IMR-90 (cell line): Measurements from ENCODE around the gene RASAL1. TPM values are rescaled to one million over a fixed set of nuclear protein-coding genes. Genes with fewer than 3 reads are reported as not detected.

Experiments
- ATAC-seq: fragments of 200-7000 bp; cut with Tn5 transposase; 2 replicates; pipeline ENCODE4 v1.9.1; 2020; ENCODE audit warnings: low read depth, mild to moderate bottlenecking, moderate library complexity
- BruUV-seq: library from RNA; stranded (reverse); fragments of 400-500 nt; replicated peaks from 2 replicates; lab custom pipeline; 2021; lab: Mats Ljungman, UMichigan
- CTCF ChIA-PET: fragments of 300-600 bp; formaldehyde crosslinking; extraction: SDS; loops from one replicate; lab custom pipeline; 2021; ENCODE audit warnings: antibody characterized with exemption; lab: Yijun Ruan, JAX
- POLR2A ChIA-PET: fragments of 300-600 bp; sonication (Branson Sonifier 250); formaldehyde crosslinking; loops from one replicate; lab custom pipeline; 2022; ENCODE audit warnings: antibody characterized with exemption; ENCODE audit not compliant: unreplicated experiment; lab: Charles Lee
- DNase-seq: peaks from one replicate; pipeline ENCODE4 v3.0.0; 2013
- H2AFZ ChIP-seq: replicated peaks from 2 replicates; pipeline ENCODE3; 2013; ENCODE audit warnings: low read length, mild to moderate bottlenecking; ENCODE audit not compliant: poor library complexity
- H2AK5ac ChIP-seq: 2 replicates; pipeline ENCODE4 v1.6.1; 2013; ENCODE audit warnings: low read depth, low read length, inconsistent platforms
- H2AK9ac ChIP-seq: replicated peaks from 2 replicates; pipeline ENCODE3; 2013; ENCODE audit warnings: mild to moderate bottlenecking, low read depth, low read length, moderate library complexity; ENCODE audit not compliant: poor library complexity
- H2BK120ac ChIP-seq: 2 replicates; pipeline ENCODE4 v1.6.1; 2013; ENCODE audit warnings: low read depth, low read length, inconsistent platforms
- H2BK15ac ChIP-seq: 3 replicates; pipeline ENCODE4 v1.6.1; 2013; ENCODE audit warnings: low read depth, low read length, inconsistent platforms
- H2BK20ac ChIP-seq: 2 replicates; pipeline ENCODE4 v1.6.1; 2013; ENCODE audit warnings: low read depth, mild to moderate bottlenecking, inconsistent platforms, low read length, moderate library complexity
- H2BK5ac ChIP-seq: 2 replicates; pipeline ENCODE4 v1.6.1; 2013; ENCODE audit warnings: mild to moderate bottlenecking, low read depth, low read length, inconsistent platforms; ENCODE audit not compliant: poor library complexity, severe bottlenecking
- H3K14ac ChIP-seq: replicated peaks from 2 replicates; pipeline ENCODE4 v1.6.1; 2013; ENCODE audit warnings: low read depth, low read length, inconsistent platforms
- H3K18ac ChIP-seq: 2 replicates; pipeline ENCODE4 v1.6.1; 2013; ENCODE audit warnings: low read depth, low read length, control low read depth
- H3K23ac ChIP-seq: 2 replicates; pipeline ENCODE4 v1.6.1; 2013; ENCODE audit warnings: low read depth, low read length, inconsistent platforms
- H3K27ac ChIP-seq: 2 replicates; pipeline ENCODE4 v1.5.1; 2013; ENCODE audit warnings: mild to moderate bottlenecking, control low read depth, low read length; ENCODE audit not compliant: insufficient read depth
- H3K27me3 ChIP-seq: 2 replicates; pipeline ENCODE4 v1.6.1; 2013; ENCODE audit warnings: low read length; ENCODE audit not compliant: control insufficient read depth, insufficient read depth
- H3K36me3 ChIP-seq: 2 replicates; pipeline ENCODE4 v1.6.1; 2013; ENCODE audit warnings: low read length, mixed read lengths; ENCODE audit not compliant: control insufficient read depth, insufficient read depth
- H3K4ac ChIP-seq: 2 replicates; pipeline ENCODE4 v1.6.1; 2013; ENCODE audit warnings: low read depth, low read length, inconsistent platforms
- H3K4me1 ChIP-seq: 2 replicates; pipeline ENCODE4 v1.6.1; 2013; ENCODE audit warnings: low read length, mixed read lengths; ENCODE audit not compliant: control insufficient read depth, insufficient read depth
- H3K4me2 ChIP-seq: 2 replicates; pipeline ENCODE4 v1.6.1; 2013; ENCODE audit warnings: low read depth, mild to moderate bottlenecking, control low read depth, low read length, moderate library complexity
- H3K4me3 ChIP-seq: 2 replicates; pipeline ENCODE4 v1.5.1; 2013; ENCODE audit warnings: low read depth, mild to moderate bottlenecking, control low read depth, low read length, moderate library complexity; ENCODE audit not compliant: insufficient read depth
- H3K56ac ChIP-seq: 2 replicates; pipeline ENCODE4 v1.6.1; 2013; ENCODE audit warnings: low read length, inconsistent platforms; ENCODE audit not compliant: insufficient read depth; ENCODE audit errors: extremely low read depth
- H3K79me1 ChIP-seq, 2 experiments: 2 replicates each; pipeline ENCODE4 v1.6.1; 2013; ENCODE audit warnings: low read length in 2 of 2, inconsistent platforms in 1 of 2, low read depth in 1 of 2
- H3K9ac ChIP-seq: 2 replicates; pipeline ENCODE4 v1.6.1; 2013; ENCODE audit warnings: low read depth, low read length, control low read depth
- H3K9me1 ChIP-seq: 2 replicates; pipeline ENCODE4 v1.6.1; 2013; ENCODE audit warnings: low read length, inconsistent platforms; ENCODE audit not compliant: insufficient read depth
- H3K9me3 ChIP-seq: 2 replicates; pipeline ENCODE4 v1.6.1; 2013; ENCODE audit warnings: low read length; ENCODE audit not compliant: control insufficient read depth, insufficient read depth
- H4K20me1 ChIP-seq: 2 replicates; pipeline ENCODE4 v1.6.1; 2013; ENCODE audit warnings: low read length, inconsistent platforms; ENCODE audit not compliant: insufficient read depth
- H4K5ac ChIP-seq: 2 replicates; pipeline ENCODE4 v1.6.1; 2013; ENCODE audit warnings: mild to moderate bottlenecking, low read depth, low read length, control low read depth
- H4K8ac ChIP-seq, 2 experiments: 2 replicates each; pipeline ENCODE4 v1.6.1; 2013; ENCODE audit warnings: low read depth in 2 of 2, low read length in 2 of 2, control low read depth in 1 of 2, inconsistent platforms in 1 of 2
- H4K91ac ChIP-seq: 2 replicates; pipeline ENCODE4 v1.6.1; 2013; ENCODE audit warnings: low read depth, low read length, inconsistent platforms; ENCODE audit not compliant: insufficient read depth
- MAZ ChIP-seq: IDR thresholded peaks from 2 replicates; pipeline ENCODE4 v1.6.1; 2012; ENCODE audit warnings: low read depth, mild to moderate bottlenecking, low read length, improper control_type of control experiment, moderate library complexity, borderline replicate concordance
- MXI1 ChIP-seq: IDR thresholded peaks from 2 replicates; pipeline ENCODE4 v1.6.1; 2012; ENCODE audit warnings: low read depth, mild to moderate bottlenecking, low read length, moderate library complexity, borderline replicate concordance
- RCOR1 ChIP-seq: IDR thresholded peaks from 2 replicates; pipeline ENCODE4 v1.6.1; 2012; ENCODE audit warnings: mild to moderate bottlenecking, low read length, improper control_type of control experiment; ENCODE audit not compliant: insufficient replicate concordance
- WGBS, 2 experiments: methylation state at CpG; one replicate each; pipeline versions ENCODE4 v1.1.5 to v1.1.7; 2013; ENCODE audit warnings: missing lambda C conversion rate in 2 of 2; ENCODE audit not compliant: insufficient read length in 1 of 2; ENCODE audit errors: extremely low coverage in 2 of 2; 5-methylcytosine and 5-hydroxymethylcytosine counted together
- dilution Hi-C: fragments of 300-500 bp; cut with HindIII; formaldehyde crosslinking; loops from one replicate; pipeline ENCODE4 v1.14.3; 2018; ENCODE audit warnings: low sequenced_read_pairs; ENCODE audit not compliant: unreplicated experiment
- in situ Hi-C: fragments of 300-500 bp; cut with MboI; formaldehyde crosslinking; loops from 3 replicates; pipeline ENCODE4 v1.14.3; 2019; ENCODE audit warnings: low sequenced_read_pairs, inconsistent platforms, mixed read lengths
- intact Hi-C: fragments of 100-400 bp; cut with micrococcal nuclease; formaldehyde crosslinking; loops from 2 replicates; pipeline ENCODE4 v1.10.0; 2022
- polyA plus RNA-seq, 3 experiments: library from polyadenylated mRNA; depleted of rRNA; stranded (reverse); fragments of >200 nt; gene quantifications; 2 replicates each; pipeline ENCODE4 v1.2.3, GENCODE V29; 2012; ENCODE audit warnings: low replicate concordance in 1 of 3
- total RNA-seq: library from RNA; depleted of rRNA; stranded (reverse); fragments of >200 nt; gene quantifications from 2 replicates; pipeline ENCODE4 v1.2.3, GENCODE V29; 2012

Gene RASAL1
- total and polyA plus RNA-seq, 2 of the 4 experiments (the other 2 are of a cell fraction): not detected

DNA sequence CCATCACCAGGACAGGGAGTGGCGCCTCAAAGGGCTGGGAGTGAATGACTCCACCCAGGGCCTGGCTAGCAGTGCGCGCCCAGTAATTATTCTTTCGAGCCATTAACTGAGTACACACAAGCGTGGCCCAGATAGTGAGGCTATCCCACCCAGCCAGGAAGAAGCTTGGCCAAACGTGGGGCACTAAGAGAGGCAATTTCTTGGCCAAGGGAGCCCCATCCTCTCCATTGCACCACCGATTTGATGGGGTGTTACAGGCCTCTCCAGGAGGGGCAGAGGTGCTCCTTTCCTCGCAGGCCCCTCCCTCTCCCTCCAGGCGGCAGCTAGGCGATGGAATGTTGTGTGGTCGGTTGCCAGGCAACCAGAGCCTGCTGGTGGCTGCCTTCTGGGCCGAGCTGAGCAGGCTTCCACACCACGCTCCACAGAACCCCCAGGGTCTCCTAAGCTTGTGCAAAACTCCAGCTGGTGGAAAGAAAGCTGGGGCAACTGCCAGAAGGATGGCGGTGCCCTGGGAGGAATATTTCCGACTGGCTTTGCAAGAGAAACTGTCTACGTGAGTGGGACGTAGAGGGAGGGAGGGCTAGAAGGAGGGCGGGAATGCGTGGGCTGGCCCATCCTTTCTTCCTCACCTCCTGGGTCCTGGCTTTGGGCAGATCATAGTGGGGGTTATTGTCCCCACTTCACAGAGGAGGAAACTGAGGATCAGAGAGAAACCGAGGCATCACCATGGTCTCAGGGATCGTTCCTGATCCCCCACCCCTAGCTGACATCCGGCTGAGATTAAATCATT, 14.0 kb upstream of the RASAL1 start, which contains the start of gene CFAP73:
CFAP73 (plus strand) TSS at position 364 of the 790 bp plus-strand sequence; CDS start at position 498, 134 bp downstream.
- Histone ChIP-seq H3K9me1 (no peaks in the 10 kb centered on the region), H2BK120ac (no peak within 1 kb of the TSS), H3K4me3 (no peak within 1 kb of the TSS), H2AFZ (peak within 1 kb of the TSS; percentile 70), H4K8ac (no peak within 1 kb of the TSS), H4K5ac (no peak within 1 kb of the TSS), H3K9me3 (no peaks in the 10 kb centered on the region), H2AK5ac (no peak within 1 kb of the TSS), H3K4me1 (peaks cover 2% of the 10 kb centered on the region; the same call in 1 of the 2 replicates), H3K27ac (no peak within 1 kb of the TSS), H3K14ac (no peak within 1 kb of the TSS), H3K79me1 (no peaks in the 10 kb centered on the region), H4K91ac (no peak within 1 kb of the TSS), H3K9ac (no peak within 1 kb of the TSS), H2AK9ac (no peak within 1 kb of the TSS), H3K56ac (no peak within 1 kb of the TSS), H3K18ac (no peak within 1 kb of the TSS), H2BK20ac (no peak within 1 kb of the TSS), H3K4me2 (peak within 1 kb of the TSS; percentile 35; the same call in 1 of the 2 replicates), H3K4ac (no peak within 1 kb of the TSS), H3K23ac (no peak within 1 kb of the TSS), H3K27me3 (peaks cover 37% of the 10 kb centered on the region), H2BK5ac (no peak within 1 kb of the TSS), H3K36me3 (no peaks in the 10 kb centered on the region), H2BK15ac (no peak within 1 kb of the TSS), H4K20me1 (no peaks in the 10 kb centered on the region)
- ChIA-PET CTCF (interaction anchor here (1.2 kb wide), 1 partner anchor 25 kb away, joined by 3 read pairs; no protein-coding TSS in a partner anchor), POLR2A (no interaction called here)
- 21% methylated on average over 5 of the region's 22 CpGs; no CpG with 5 or more reads in 1 of the 2 experiments for WGBS, 2 experiments
- ATAC-seq (peak; percentile 88), DNase-seq (peak; percentile 75)
- intact Hi-C loops: loop anchor here (5.0 kb wide), 1 partner anchor 157 kb away; no protein-coding TSS in a partner anchor
- dilution Hi-C loops: no loop called here
- BruUV-seq: no TSS peak
- TF ChIP-seq MXI1: no peak
- no peak for TF ChIP-seq RCOR1
- TF ChIP-seq MAZ: peak; percentile 66; the same call in 1 of the 2 replicates
- in situ Hi-C loops: no loop called here
